Activated CD8-positive, alpha-beta memory T cell treated with anti-CD3 and anti-CD28 coated beads, Interleukin-2, amount 50 U/mL, for 4 hours (primary cell): Measurements from ENCODE around the gene HYAL1.
"Not testable (repeated sequence)": the region's sequence is repeated elsewhere in the genome, so short reads cannot be mapped to it uniquely, and the experiment has no call there.

Source experiments
- DNase-seq: peaks from one replicate; pipeline ENCODE4 v3.0.0-alpha.2; 2020

The HYAL1 gene

GRCh38 chr3:50316657-50317242, 13.4 kb upstream of the HYAL1 start:
- DNase-seq, result peak; percentile 80

GRCh38 chr3:50314816-50315215, 11.4 kb upstream of the HYAL1 start:
- no peak for DNase-seq

GRCh38 chr3:50314342-50314741, 11.0 kb upstream of the HYAL1 start:
- DNase-seq, result no peak

GRCh38 chr3:50312041-50312440, 8.7 kb upstream of the HYAL1 start:
- not testable (repeated sequence) for DNase-seq

- DNase-seq, result no peak
Measured at GRCh38 chr3:50304601-50305000, 1.2 kb upstream of the HYAL1 start.

- no peak for DNase-seq
Measured at GRCh38 chr3:50302095-50303012, 1.0 kb downstream of the HYAL1 start.

GRCh38 chr3:50300681-50301254, 2.6 kb downstream of the HYAL1 start:
- no peak for DNase-seq

- no peak for DNase-seq
Measured at GRCh38 chr3:50299929-50300680, 3.3 kb downstream of the HYAL1 start.

GRCh38 chr3:50299638-50299928, 3.8 kb downstream of the HYAL1 start:
- DNase-seq, result no peak

- DNase-seq, result peak; percentile 99
Measured at GRCh38 chr3:50298836-50299637, 4.3 kb downstream of the HYAL1 start, which contains the start of the genes HYAL3 and NAA80. Gene HYAL3, minus strand, starts transcription at chr3:50299405. Its CDS starts 3,803 bp downstream, at chr3:50295602. Gene NAA80, minus strand, starts transcription at chr3:50299405. Its CDS starts 1,942 bp downstream, at chr3:50297463.

GRCh38 chr3:50297896-50298725, 5.3 kb downstream of the HYAL1 start:
- no peak for DNase-seq

- no peak for DNase-seq
Measured at GRCh38 chr3:50297384-50297775, 6.0 kb downstream of the HYAL1 start.

- DNase-seq, result no peak
Measured at GRCh38 chr3:50296721-50297383, 6.5 kb downstream of the HYAL1 start.

- DNase-seq, result no peak
Measured at GRCh38 chr3:50295553-50296431, 7.6 kb downstream of the HYAL1 start.

GRCh38 chr3:50294492-50295403, 8.6 kb downstream of the HYAL1 start:
- no peak for DNase-seq

GRCh38 chr3:50294089-50294488, 9.3 kb downstream of the HYAL1 start:
- DNase-seq, result no peak

GRCh38 chr3:50293079-50293801, 10.1 kb downstream of the HYAL1 start:
- no peak for DNase-seq
